HepG2 (cell line): ENCODE measurements around the gene C13orf42. TPM values are rescaled to one million over a fixed set of nuclear protein-coding genes. Genes with fewer than 3 reads are reported as not detected.
A peak's percentile ranks its signal among the peaks of the same experiment; 100 is the strongest.

Source experiments
- AHR ChIP-seq: IDR thresholded peaks from 2 replicates; pipeline ENCODE4 v1.6.1; 2018; ENCODE audit warnings: missing genetic modification reagents, missing compliant biosample characterization
- BCL6 ChIP-seq: IDR thresholded peaks from 2 replicates; pipeline ENCODE4 v1.6.1; 2016; ENCODE audit warnings: missing genetic modification reagents, missing compliant biosample characterization
- FOXA1 ChIP-seq, 2 experiments: fragments of 450-650 bp in 1 of 2; sonication (generic) in 1 of 2; formaldehyde crosslinking in 1 of 2; IDR thresholded peaks; 2 replicates each; pipeline versions ENCODE4 v1.4.0 to v1.6.1; 2016 to 2020; ENCODE audit warnings: missing genetic modification reagents in 1 of 2
- FOXP1 ChIP-seq, 2 experiments: fragments of 450-650 bp in 1 of 2; IDR thresholded peaks; 2 replicates each; pipeline ENCODE4 v1.6.1; 2017 to 2018; ENCODE audit warnings: antibody characterized with exemption in 1 of 2
- HOXA3 ChIP-seq: sonication (generic); formaldehyde crosslinking; IDR thresholded peaks from 2 replicates; pipeline ENCODE4 v1.5.0; 2020; ENCODE audit warnings: missing genetic modification reagents
- NFIC ChIP-seq: IDR thresholded peaks from 2 replicates; pipeline ENCODE4 v1.6.1; 2012; ENCODE audit warnings: mild to moderate bottlenecking, low read length, inconsistent platforms
- PITX1 ChIP-seq: sonication (generic); formaldehyde crosslinking; IDR thresholded peaks from 2 replicates; pipeline ENCODE4 v1.5.1; 2020; ENCODE audit warnings: mild to moderate bottlenecking, missing genetic modification reagents
- POGZ ChIP-seq: sonication (generic); formaldehyde crosslinking; IDR thresholded peaks from 2 replicates; pipeline ENCODE4 v1.4.0; 2020; ENCODE audit warnings: mild to moderate bottlenecking, missing genetic modification reagents
- SIX1 ChIP-seq: sonication (generic); formaldehyde crosslinking; IDR thresholded peaks from 2 replicates; pipeline ENCODE4 v1.4.0; 2020; ENCODE audit warnings: missing genetic modification reagents, borderline replicate concordance
- SIX4 ChIP-seq: sonication (generic); formaldehyde crosslinking; IDR thresholded peaks from 2 replicates; pipeline ENCODE4 v1.4.0; 2020; ENCODE audit warnings: missing genetic modification reagents
- ZBTB21 ChIP-seq: sonication (generic); formaldehyde crosslinking; IDR thresholded peaks from 2 replicates; pipeline ENCODE4 v1.4.0; 2020; ENCODE audit warnings: missing genetic modification reagents
- ZC3H13 ChIP-seq: sonication (generic); formaldehyde crosslinking; IDR thresholded peaks from 2 replicates; pipeline ENCODE4 v1.8.1; 2023; ENCODE audit warnings: mild to moderate bottlenecking, missing genetic modification reagents, moderate library complexity
- polyA plus RNA-seq, 8 experiments: library from polyadenylated mRNA; depleted of rRNA in 3 of 8; stranded (reverse) in 7 of 8; unstranded in 1 of 8; fragments of >200 nt; fragmentation: Illumina TruSeq in 4 of 8; extraction: Trizol in 4 of 8; gene quantifications; 2 replicates each; pipeline versions ENCODE4 v1.2.1 to v1.2.3, GENCODE V29; 2011 to 2016; ENCODE audit warnings: low read depth in 4 of 8, missing spikeins in 1 of 8, mixed read lengths in 1 of 8; ENCODE audit not compliant: insufficient read depth in 1 of 8
- total RNA-seq, 5 experiments: library from RNA; depleted of rRNA; stranded (reverse); fragments of >200 nt; fragmentation: Illumina TruSeq; extraction: Trizol; gene quantifications; 2 replicates each; pipeline ENCODE4 v1.2.3, GENCODE V29; 2016; ENCODE audit warnings: low read depth in 1 of 5
- TF ChIP-seq, protein P1 (sequence below): sonication (generic); formaldehyde crosslinking; IDR thresholded peaks from 2 replicates; pipeline ENCODE4 v1.4.0; 2020; ENCODE audit warnings: mild to moderate bottlenecking, missing genetic modification reagents, borderline replicate concordance
- TF ChIP-seq, protein P2 (sequence below): sonication (generic); formaldehyde crosslinking; IDR thresholded peaks from 2 replicates; pipeline ENCODE4 v1.4.0; 2020; ENCODE audit warnings: missing genetic modification reagents
- TF ChIP-seq, protein P3 (sequence below): sonication (generic); formaldehyde crosslinking; conservative IDR thresholded peaks from 2 replicates; pipeline ENCODE4 v1.4.0; 2020; ENCODE audit warnings: mild to moderate bottlenecking, missing genetic modification reagents, moderate library complexity
- TF ChIP-seq, protein P4 (sequence below): sonication (generic); formaldehyde crosslinking; IDR thresholded peaks from 2 replicates; pipeline ENCODE4 v1.4.0; 2020; ENCODE audit warnings: missing genetic modification reagents

Gene C13orf42
- total and polyA plus RNA-seq, 2 of the 13 experiments (the other 11 are each of a cell fraction or from before 2014, with no cell fraction given): not detected

- TF ChIP-seq, protein P1, sequence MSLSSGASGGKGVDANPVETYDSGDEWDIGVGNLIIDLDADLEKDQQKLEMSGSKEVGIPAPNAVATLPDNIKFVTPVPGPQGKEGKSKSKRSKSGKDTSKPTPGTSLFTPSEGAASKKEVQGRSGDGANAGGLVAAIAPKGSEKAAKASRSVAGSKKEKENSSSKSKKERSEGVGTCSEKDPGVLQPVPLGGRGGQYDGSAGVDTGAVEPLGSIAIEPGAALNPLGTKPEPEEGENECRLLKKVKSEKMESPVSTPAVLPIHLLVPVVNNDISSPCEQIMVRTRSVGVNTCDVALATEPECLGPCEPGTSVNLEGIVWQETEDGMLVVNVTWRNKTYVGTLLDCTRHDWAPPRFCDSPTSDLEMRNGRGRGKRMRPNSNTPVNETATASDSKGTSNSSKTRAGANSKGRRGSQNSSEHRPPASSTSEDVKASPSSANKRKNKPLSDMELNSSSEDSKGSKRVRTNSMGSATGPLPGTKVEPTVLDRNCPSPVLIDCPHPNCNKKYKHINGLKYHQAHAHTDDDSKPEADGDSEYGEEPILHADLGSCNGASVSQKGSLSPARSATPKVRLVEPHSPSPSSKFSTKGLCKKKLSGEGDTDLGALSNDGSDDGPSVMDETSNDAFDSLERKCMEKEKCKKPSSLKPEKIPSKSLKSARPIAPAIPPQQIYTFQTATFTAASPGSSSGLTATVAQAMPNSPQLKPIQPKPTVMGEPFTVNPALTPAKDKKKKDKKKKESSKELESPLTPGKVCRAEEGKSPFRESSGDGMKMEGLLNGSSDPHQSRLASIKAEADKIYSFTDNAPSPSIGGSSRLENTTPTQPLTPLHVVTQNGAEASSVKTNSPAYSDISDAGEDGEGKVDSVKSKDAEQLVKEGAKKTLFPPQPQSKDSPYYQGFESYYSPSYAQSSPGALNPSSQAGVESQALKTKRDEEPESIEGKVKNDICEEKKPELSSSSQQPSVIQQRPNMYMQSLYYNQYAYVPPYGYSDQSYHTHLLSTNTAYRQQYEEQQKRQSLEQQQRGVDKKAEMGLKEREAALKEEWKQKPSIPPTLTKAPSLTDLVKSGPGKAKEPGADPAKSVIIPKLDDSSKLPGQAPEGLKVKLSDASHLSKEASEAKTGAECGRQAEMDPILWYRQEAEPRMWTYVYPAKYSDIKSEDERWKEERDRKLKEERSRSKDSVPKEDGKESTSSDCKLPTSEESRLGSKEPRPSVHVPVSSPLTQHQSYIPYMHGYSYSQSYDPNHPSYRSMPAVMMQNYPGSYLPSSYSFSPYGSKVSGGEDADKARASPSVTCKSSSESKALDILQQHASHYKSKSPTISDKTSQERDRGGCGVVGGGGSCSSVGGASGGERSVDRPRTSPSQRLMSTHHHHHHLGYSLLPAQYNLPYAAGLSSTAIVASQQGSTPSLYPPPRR (CRISPR knock-in tag): peak; percentile 91; the same call in 1 of the 2 replicates
- TF ChIP-seq SIX1 (CRISPR knock-in tag) (peak; percentile 54; the same call in 1 of the 2 replicates), AHR (CRISPR knock-in tag) (no peak), NFIC (peak; percentile 59; the same call in 1 of the 2 replicates), PITX1 (CRISPR knock-in tag) (peak; percentile 99), BCL6 (CRISPR knock-in tag) (peak; percentile 58; the same call in 1 of the 2 replicates), SIX4 (CRISPR knock-in tag) (peak; percentile 50), ZBTB21 (CRISPR knock-in tag) (no peak), POGZ (CRISPR knock-in tag) (0 out of 2 replicates have a peak, but pooled peaks have one; percentile 22), FOXP1 (IDR thresholded peaks at IDR 0.05) (no peak), FOXP1 (CRISPR knock-in tag; IDR thresholded peaks at IDR 0.05) (peak; percentile 73), HOXA3 (peak; percentile 36; the same call in 1 of the 2 replicates), FOXA1 (IDR thresholded peaks at IDR 0.05) (no peak), FOXA1 (CRISPR knock-in tag; IDR thresholded peaks at IDR 0.05) (peak; percentile 53; the same call in 1 of the 2 replicates), ZC3H13 (CRISPR knock-in tag) (no peak)
- TF ChIP-seq, protein P2, sequence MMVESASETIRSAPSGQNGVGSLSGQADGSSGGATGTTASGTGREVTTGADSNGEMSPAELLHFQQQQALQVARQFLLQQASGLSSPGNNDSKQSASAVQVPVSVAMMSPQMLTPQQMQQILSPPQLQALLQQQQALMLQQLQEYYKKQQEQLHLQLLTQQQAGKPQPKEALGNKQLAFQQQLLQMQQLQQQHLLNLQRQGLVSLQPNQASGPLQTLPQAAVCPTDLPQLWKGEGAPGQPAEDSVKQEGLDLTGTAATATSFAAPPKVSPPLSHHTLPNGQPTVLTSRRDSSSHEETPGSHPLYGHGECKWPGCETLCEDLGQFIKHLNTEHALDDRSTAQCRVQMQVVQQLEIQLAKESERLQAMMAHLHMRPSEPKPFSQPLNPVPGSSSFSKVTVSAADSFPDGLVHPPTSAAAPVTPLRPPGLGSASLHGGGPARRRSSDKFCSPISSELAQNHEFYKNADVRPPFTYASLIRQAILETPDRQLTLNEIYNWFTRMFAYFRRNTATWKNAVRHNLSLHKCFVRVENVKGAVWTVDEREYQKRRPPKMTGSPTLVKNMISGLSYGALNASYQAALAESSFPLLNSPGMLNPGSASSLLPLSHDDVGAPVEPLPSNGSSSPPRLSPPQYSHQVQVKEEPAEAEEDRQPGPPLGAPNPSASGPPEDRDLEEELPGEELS (CRISPR knock-in tag): peak; percentile 80
- TF ChIP-seq, protein P3, sequence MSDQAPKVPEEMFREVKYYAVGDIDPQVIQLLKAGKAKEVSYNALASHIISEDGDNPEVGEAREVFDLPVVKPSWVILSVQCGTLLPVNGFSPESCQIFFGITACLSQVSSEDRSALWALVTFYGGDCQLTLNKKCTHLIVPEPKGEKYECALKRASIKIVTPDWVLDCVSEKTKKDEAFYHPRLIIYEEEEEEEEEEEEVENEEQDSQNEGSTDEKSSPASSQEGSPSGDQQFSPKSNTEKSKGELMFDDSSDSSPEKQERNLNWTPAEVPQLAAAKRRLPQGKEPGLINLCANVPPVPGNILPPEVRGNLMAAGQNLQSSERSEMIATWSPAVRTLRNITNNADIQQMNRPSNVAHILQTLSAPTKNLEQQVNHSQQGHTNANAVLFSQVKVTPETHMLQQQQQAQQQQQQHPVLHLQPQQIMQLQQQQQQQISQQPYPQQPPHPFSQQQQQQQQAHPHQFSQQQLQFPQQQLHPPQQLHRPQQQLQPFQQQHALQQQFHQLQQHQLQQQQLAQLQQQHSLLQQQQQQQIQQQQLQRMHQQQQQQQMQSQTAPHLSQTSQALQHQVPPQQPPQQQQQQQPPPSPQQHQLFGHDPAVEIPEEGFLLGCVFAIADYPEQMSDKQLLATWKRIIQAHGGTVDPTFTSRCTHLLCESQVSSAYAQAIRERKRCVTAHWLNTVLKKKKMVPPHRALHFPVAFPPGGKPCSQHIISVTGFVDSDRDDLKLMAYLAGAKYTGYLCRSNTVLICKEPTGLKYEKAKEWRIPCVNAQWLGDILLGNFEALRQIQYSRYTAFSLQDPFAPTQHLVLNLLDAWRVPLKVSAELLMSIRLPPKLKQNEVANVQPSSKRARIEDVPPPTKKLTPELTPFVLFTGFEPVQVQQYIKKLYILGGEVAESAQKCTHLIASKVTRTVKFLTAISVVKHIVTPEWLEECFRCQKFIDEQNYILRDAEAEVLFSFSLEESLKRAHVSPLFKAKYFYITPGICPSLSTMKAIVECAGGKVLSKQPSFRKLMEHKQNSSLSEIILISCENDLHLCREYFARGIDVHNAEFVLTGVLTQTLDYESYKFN (CRISPR knock-in tag): peak; percentile 73
- TF ChIP-seq, protein P4, sequence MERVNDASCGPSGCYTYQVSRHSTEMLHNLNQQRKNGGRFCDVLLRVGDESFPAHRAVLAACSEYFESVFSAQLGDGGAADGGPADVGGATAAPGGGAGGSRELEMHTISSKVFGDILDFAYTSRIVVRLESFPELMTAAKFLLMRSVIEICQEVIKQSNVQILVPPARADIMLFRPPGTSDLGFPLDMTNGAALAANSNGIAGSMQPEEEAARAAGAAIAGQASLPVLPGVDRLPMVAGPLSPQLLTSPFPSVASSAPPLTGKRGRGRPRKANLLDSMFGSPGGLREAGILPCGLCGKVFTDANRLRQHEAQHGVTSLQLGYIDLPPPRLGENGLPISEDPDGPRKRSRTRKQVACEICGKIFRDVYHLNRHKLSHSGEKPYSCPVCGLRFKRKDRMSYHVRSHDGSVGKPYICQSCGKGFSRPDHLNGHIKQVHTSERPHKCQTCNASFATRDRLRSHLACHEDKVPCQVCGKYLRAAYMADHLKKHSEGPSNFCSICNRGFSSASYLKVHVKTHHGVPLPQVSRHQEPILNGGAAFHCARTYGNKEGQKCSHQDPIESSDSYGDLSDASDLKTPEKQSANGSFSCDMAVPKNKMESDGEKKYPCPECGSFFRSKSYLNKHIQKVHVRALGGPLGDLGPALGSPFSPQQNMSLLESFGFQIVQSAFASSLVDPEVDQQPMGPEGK (CRISPR knock-in tag): peak; percentile 74
These were observed 11.9 kb upstream of the C13orf42 start (continued) for GRCh38 chr13:51122868-51123566.
